HG03039 (cell line): Measurements from ENCODE around the gene SPATA13.
"Not testable (repeated sequence)": the region's sequence is repeated elsewhere in the genome, so short reads cannot be mapped to it uniquely, and the experiment has no call there.

Experiments used
- ATAC-seq: cut with Tn5 transposase; IDR thresholded peaks from one replicate; pipeline ENCODE4 v1.9.1; 2021; ENCODE audit warnings: mild to moderate bottlenecking, moderate library complexity; ENCODE audit not compliant: unreplicated experiment

Gene SPATA13

GRCh38 chr13:24307211-24308067 lies 146.9 kb downstream of the SPATA13 start:
- ATAC-seq = no peak

GRCh38 chr13:24308068-24308445 lies 147.5 kb downstream of the SPATA13 start:
- ATAC-seq = no peak

GRCh38 chr13:24308488-24309020 lies 148.0 kb downstream of the SPATA13 start:
- ATAC-seq = no peak

GRCh38 chr13:24309300-24309699 lies 148.8 kb downstream of the SPATA13 start, which contains the start of gene C1QTNF9:
Gene C1QTNF9, plus strand, starts transcription at chr13:24309580. Its CDS starts 6,424 bp downstream, at chr13:24316004.
- ATAC-seq = not testable (repeated sequence)

GRCh38 chr13:24313439-24313838 lies 152.9 kb downstream of the SPATA13 start:
- no peak for ATAC-seq

GRCh38 chr13:24317835-24318234 lies 157.3 kb downstream of the SPATA13 start:
- ATAC-seq = not testable (repeated sequence)

- not testable (repeated sequence) for ATAC-seq
Measured at GRCh38 chr13:24318878-24319277, 158.4 kb downstream of the SPATA13 start.

GRCh38 chr13:24319641-24320040 lies 159.1 kb downstream of the SPATA13 start:
- not testable (repeated sequence) for ATAC-seq

GRCh38 chr13:24321416-24321815 lies 160.9 kb downstream of the SPATA13 start:
- not testable (repeated sequence) for ATAC-seq

GRCh38 chr13:24322470-24322869 lies 161.9 kb downstream of the SPATA13 start:
- ATAC-seq = not testable (repeated sequence)

- no peak for ATAC-seq
Measured at GRCh38 chr13:24323036-24323738, 162.7 kb downstream of the SPATA13 start.

GRCh38 chr13:24323739-24324075 lies 163.2 kb downstream of the SPATA13 start:
- no peak for ATAC-seq

- not testable (repeated sequence) for ATAC-seq
Measured at GRCh38 chr13:24327598-24327997, 167.1 kb downstream of the SPATA13 start.

GRCh38 chr13:24328145-24328544 lies 167.6 kb downstream of the SPATA13 start:
- no peak for ATAC-seq

- no peak for ATAC-seq
Measured at GRCh38 chr13:24338721-24339120, 178.2 kb downstream of the SPATA13 start.

GRCh38 chr13:24339937-24340607 lies 179.6 kb downstream of the SPATA13 start:
- ATAC-seq = no peak

- ATAC-seq = no peak
Measured at GRCh38 chr13:24340608-24340955, 180.1 kb downstream of the SPATA13 start.

- no peak for ATAC-seq
Measured at GRCh38 chr13:24341439-24341838, 180.9 kb downstream of the SPATA13 start.

- ATAC-seq = no peak
Measured at GRCh38 chr13:24348385-24348784, 187.9 kb downstream of the SPATA13 start.

GRCh38 chr13:24348797-24349515 lies 188.4 kb downstream of the SPATA13 start:
- no peak for ATAC-seq
